Parathyroid adenoma (tissue), 2 donors: ENCODE results near the gene ART1.

Experiments used
- H2AFZ ChIP-seq: fragments of 300-600 bp; sonication (generic); one replicate; pipeline ENCODE4 v1.7.0; 2017; ENCODE audit warnings: antibody characterized with exemption, mild to moderate bottlenecking
- H3K27ac ChIP-seq: fragments of 300-600 bp; sonication (generic); one replicate; pipeline ENCODE4 v1.7.0; 2017
- H3K27me3 ChIP-seq: fragments of 300-600 bp; sonication (generic); one replicate; pipeline ENCODE4 v1.7.0; 2017; ENCODE audit warnings: low read length; ENCODE audit not compliant: control insufficient read depth, insufficient read depth
- H3K36me3 ChIP-seq: fragments of 300-600 bp; sonication (generic); one replicate; pipeline ENCODE4 v1.7.0; 2017; ENCODE audit warnings: low read length; ENCODE audit not compliant: control insufficient read depth, insufficient read depth
- H3K4me1 ChIP-seq: fragments of 300-600 bp; sonication (generic); one replicate; pipeline ENCODE4 v1.7.0; 2017; ENCODE audit warnings: control low read depth
- H3K4me2 ChIP-seq: fragments of 300-600 bp; sonication (generic); one replicate; pipeline ENCODE4 v1.7.0; 2017; ENCODE audit warnings: low read length
- H3K4me3 ChIP-seq: fragments of 300-600 bp; sonication (generic); one replicate; pipeline ENCODE4 v1.7.0; 2017; ENCODE audit warnings: low read depth, low read length
- H3K79me2 ChIP-seq: fragments of 300-600 bp; sonication (generic); one replicate; pipeline ENCODE4 v1.7.0; 2017; ENCODE audit warnings: control low read depth
- H3K9ac ChIP-seq: fragments of 300-600 bp; sonication (generic); one replicate; pipeline ENCODE4 v1.7.0; 2017; ENCODE audit warnings: mild to moderate bottlenecking
- H3K9me3 ChIP-seq: fragments of 300-600 bp; sonication (generic); one replicate; pipeline ENCODE4 v1.7.0; 2017; ENCODE audit warnings: low read length; ENCODE audit not compliant: control insufficient read depth
- CTCF ChIP-seq: fragments of 300-600 bp; sonication (generic); IDR thresholded peaks from one replicate; pipeline ENCODE4 v1.7.0; 2017; ENCODE audit warnings: antibody characterized with exemption, mild to moderate bottlenecking
- donor health status: primary hyperparathyroidism.

ART1 gene

GRCh38 chr11:3614742-3615171 lies 30.2 kb upstream of the ART1 start:
- Histone ChIP-seq H3K9me3 (no peaks in the 10 kb centered on the region), H3K9ac (no peak overlapping the region), H3K27ac (no peak overlapping the region), H3K4me2 (no peak overlapping the region), H3K27me3 (no peaks in the 10 kb centered on the region), H2AFZ (no peak overlapping the region), H3K4me1 (peaks cover 4% of the 10 kb centered on the region), H3K4me3 (no peak overlapping the region), H3K79me2 (no peaks in the 10 kb centered on the region), H3K36me3 (no peaks in the 10 kb centered on the region)
- TF ChIP-seq CTCF: no peak

GRCh38 chr11:3615998-3616397 lies 28.9 kb upstream of the ART1 start:
- no peak overlapping the region for H2AFZ ChIP-seq
- H3K9me3 ChIP-seq: no peaks in the 10 kb centered on the region
- no peaks in the 10 kb centered on the region for H3K36me3 ChIP-seq
- H3K9ac ChIP-seq: no peak overlapping the region
- H3K79me2 ChIP-seq: no peaks in the 10 kb centered on the region
- TF ChIP-seq CTCF: no peak
- no peaks in the 10 kb centered on the region for H3K27me3 ChIP-seq
- H3K4me1 ChIP-seq: peaks cover 4% of the 10 kb centered on the region
- H3K4me3 ChIP-seq: no peak overlapping the region
- no peak overlapping the region for H3K4me2 ChIP-seq
- no peak overlapping the region for H3K27ac ChIP-seq

- Histone ChIP-seq H3K79me2 (no peaks in the 10 kb centered on the region), H3K4me3 (no peak overlapping the region), H3K4me1 (peaks cover 4% of the 10 kb centered on the region), H2AFZ (no peak overlapping the region), H3K27me3 (no peaks in the 10 kb centered on the region), H3K9me3 (no peaks in the 10 kb centered on the region), H3K27ac (no peak overlapping the region), H3K4me2 (no peak overlapping the region), H3K36me3 (no peaks in the 10 kb centered on the region), H3K9ac (no peak overlapping the region)
- no peak for TF ChIP-seq CTCF
Measured at GRCh38 chr11:3616721-3617460, 28.0 kb upstream of the ART1 start.

GRCh38 chr11:3617990-3618389 lies 26.9 kb upstream of the ART1 start:
- no peak overlapping the region for H3K9ac ChIP-seq
- H3K4me1 ChIP-seq: peaks cover 4% of the 10 kb centered on the region
- no peak overlapping the region for H2AFZ ChIP-seq
- H3K36me3 ChIP-seq: no peaks in the 10 kb centered on the region
- no peaks in the 10 kb centered on the region for H3K9me3 ChIP-seq
- no peaks in the 10 kb centered on the region for H3K27me3 ChIP-seq
- no peak overlapping the region for H3K4me2 ChIP-seq
- H3K79me2 ChIP-seq: no peaks in the 10 kb centered on the region
- TF ChIP-seq CTCF: no peak
- no peak overlapping the region for H3K27ac ChIP-seq
- no peak overlapping the region for H3K4me3 ChIP-seq

- Histone ChIP-seq H3K27ac (no peak overlapping the region), H3K9ac (no peak overlapping the region), H3K4me2 (no peak overlapping the region), H3K4me1 (no peaks in the 10 kb centered on the region), H3K27me3 (no peaks in the 10 kb centered on the region), H3K4me3 (no peak overlapping the region), H3K36me3 (no peaks in the 10 kb centered on the region), H2AFZ (no peak overlapping the region), H3K79me2 (no peaks in the 10 kb centered on the region), H3K9me3 (no peaks in the 10 kb centered on the region)
- no peak for TF ChIP-seq CTCF
Measured at GRCh38 chr11:3622521-3622920, 22.4 kb upstream of the ART1 start.
